ENCODE data around the gene PLXNA2.

Gene PLXNA2

DNA sequence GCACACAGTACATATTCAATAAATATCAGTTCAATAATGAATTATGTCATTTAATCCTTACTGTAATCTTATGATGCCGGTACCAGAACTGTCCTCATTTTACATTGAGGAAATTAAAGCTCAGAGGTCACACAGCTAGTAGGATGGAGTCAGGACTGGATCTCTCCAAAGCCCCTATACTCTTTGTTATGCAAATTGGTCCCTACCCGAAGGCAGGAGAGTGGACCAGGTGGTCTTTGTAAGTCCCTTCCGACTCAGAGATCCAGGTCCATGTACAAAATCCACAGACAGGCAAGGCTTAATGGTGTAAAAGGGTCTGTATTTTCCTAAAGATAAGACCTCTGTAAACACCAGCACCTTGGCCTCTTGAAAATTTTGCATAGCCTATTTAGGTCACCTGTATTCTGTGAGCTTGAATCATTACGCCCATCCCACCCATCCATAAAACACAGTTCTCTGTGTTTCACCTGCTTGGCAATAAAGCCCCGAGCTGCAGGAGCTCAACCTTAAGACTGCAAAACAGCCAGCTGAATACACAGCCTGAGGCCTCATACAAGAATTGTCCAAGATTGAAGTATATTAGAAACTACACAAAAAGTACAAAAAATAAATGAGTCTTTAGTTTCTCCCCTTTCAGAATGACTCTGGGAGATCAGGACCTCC, 41.7 kb downstream of the PLXNA2 start:
- no peak for DNase-seq

DNA sequence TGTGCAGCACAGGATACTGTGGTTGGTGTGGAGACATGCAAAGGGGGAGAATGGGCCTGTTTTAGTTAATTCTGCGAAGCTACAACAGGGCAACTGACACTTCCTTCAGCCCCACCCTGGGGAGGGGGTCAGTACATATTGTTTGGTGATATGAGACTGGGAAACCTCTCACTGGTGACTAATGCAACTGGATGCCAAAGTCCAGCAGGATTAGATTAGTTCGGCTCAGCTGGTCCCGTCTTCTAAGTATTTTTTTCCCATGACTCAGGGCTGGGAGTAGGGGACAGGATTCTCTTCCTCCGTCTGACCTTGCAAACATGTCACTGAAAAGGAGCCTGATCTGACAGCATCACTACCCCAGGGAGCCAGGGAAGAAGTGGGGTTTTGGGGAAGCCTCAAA, 43.0 kb downstream of the PLXNA2 start:
- peak; percentile 21 for DNase-seq

- no peak for DNase-seq
These were observed 44.1 kb downstream of the PLXNA2 start for GRCh38 chr1:208200116-208200515.

- no peak for DNase-seq
These were observed 45.9 kb downstream of the PLXNA2 start for GRCh38 chr1:208198236-208198635.

- DNase-seq = no peak
These were observed 49.2 kb downstream of the PLXNA2 start for GRCh38 chr1:208194944-208195343.

DNA sequence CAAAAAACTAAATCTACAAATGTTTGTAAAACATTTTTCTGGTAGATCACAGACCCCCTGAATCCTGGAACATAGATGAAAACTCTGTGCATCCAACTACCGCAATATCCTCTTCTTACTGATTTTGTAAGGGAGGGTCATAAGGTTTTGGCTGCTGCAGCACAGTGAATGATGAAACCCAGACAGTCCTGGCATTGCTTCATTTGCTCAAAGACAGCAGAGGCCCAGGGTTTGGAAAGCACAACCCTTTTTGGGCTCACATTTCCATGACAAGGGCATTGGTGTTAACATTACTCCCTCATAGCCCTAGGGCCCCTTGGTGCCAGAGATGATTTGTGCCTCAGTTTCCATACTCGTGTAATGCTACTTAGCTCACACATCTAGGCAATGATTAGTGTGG, 51.2 kb downstream of the PLXNA2 start:
- DNase-seq = no peak

DNA sequence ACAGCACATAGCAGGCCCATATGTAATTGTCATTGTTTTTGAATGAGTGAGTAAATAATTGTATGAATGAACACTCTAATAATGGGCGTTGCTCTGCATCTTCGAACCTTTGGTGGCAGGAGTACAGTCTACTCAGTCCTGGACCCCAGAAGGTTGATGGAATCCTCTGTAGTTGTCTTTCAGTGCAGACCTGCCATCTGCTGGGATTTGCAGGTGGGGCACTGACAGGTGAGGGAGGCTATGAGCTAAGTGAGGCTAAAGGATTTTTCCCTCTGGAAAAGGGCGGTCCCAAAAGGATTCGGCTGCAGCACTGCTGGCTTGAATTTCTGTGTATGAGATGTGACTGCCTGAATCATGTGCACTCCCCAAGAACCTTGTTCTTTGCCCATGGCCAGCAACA, 53.4 kb downstream of the PLXNA2 start:
- no peak for DNase-seq

DNA sequence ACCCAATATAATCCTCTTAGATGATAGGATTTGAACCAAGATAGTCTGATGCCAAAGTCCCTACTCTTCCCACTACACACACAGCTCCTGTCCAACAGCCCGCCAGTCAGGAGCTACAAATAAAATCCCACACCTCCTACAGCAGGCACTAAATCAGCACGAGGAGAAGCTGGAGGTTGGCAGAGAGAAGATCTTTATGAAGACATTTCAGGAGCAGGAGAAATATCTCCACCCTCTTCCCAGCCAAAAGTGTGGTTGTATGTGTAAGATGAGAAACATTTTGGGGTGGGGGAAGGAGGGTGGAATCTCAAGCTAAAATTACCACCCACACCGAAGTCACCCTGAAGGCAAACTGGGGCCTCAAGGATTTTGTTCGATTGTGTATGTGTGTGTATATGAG, 54.5 kb downstream of the PLXNA2 start:
- DNase-seq = no peak

- no peak for DNase-seq
These were observed 55.0 kb downstream of the PLXNA2 start for GRCh38 chr1:208189183-208189582.

- no peak for DNase-seq
These were observed 55.6 kb downstream of the PLXNA2 start for GRCh38 chr1:208188607-208189006.

- DNase-seq = no peak
These were observed 56.6 kb downstream of the PLXNA2 start for GRCh38 chr1:208187499-208188041.

DNA sequence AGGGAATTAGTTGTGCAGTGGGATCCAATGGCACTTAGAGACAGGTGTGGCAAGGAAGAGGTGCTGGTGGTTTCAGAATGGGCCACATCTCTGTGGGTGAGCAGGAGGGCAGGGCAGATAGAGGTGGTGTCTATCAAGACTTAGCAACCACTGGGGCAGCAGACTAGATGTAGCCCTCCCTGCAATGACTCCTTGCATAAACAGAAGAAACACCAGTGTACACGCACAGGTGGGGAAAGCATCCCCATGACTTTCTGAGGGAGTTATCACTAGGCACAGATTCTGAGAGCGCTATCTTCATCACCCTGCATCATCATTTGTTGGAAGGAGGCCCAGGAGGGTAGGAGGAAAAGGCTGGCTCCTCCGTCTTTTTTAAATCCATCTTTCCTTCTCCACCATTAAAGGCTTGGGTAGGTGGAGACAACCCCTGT, 58.4 kb downstream of the PLXNA2 start:
- DNase-seq = no peak

GRCh38 chr1:208184966-208185654, 59.1 kb downstream of the PLXNA2 start:
- no peak for DNase-seq

DNA sequence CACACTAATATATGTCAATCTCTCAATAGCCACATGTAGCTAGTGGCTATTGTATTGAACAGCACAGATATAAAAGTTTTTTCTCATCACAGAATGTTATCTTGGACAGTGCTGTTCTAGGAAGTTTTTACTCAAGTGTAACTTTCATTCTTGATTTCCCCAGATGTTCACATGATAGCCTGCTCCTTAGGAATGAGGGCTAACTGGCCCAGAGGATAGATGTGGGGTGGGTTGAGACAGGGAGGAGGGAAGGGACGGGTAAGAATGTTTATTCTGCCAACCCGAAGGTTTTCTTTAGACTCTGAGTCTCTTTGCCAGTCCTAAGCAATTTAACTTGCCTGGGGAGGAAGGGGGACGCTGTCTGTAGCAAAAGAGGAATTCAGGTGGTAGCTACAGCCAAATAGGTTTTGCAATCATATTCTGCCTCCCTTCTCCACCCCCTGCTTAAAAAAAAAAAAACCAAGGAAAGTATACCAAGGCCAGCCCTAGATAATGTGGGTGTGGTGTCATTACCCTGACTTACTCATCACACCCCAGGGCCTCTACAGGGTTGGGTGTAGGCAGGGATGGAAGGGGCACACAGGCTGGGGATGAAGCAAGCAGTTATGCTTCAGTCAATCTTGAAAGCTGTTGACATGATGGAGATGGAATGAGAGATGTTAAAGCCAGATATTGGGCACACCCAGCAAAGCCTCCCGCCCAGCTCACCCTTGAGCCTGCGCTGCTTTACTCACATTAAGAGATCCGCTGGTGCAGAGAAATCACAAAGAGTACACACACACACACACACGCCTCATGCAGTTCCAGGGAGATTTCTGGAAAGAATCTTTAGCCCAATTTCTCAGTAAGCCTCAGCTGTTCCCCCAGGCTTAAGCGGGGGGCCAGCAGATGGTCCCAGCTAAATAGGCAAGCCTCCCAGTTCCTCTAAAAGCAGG, 59.9 kb downstream of the PLXNA2 start:
- peak; percentile 84 for DNase-seq

DNA sequence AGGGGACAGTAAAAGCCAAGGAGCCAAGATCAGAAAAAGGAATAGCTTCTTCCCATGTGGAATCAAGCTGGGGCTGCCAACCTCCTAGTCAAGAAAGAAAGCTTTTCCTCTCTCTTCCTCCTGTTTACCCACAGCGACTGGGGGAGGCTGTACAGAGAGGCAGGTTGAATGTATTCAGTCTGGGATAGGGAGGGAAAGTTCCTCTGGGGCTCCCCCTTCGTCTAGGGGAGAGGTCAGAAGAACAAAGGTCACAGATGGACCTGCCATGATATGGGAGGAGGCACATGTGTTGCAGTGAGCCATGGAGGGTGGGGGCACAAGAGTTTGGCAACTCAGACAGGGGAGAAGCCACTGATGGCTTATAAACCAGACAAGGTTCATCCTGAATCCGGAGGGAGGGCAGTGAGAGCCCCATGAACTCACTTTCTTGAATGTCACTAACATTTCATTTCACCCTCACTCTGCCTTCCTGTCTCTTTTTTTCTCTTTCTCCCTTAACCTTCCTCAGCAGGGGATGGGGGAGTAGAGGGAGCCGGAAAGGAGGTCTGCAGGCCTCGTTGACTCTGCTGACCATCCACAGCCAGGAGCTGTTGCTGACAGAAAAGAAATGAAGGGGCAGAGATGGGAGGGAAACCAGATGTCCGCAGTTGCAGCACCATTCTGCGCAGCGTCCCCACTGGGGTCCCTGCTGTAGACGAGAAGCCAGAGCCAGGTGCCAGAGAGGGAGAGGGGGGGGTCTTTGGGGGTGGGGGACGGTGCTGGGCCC, 61.1 kb downstream of the PLXNA2 start:
- DNase-seq = no peak

GRCh38 chr1:208181364-208181763, 62.8 kb downstream of the PLXNA2 start:
- no peak for DNase-seq

DNA sequence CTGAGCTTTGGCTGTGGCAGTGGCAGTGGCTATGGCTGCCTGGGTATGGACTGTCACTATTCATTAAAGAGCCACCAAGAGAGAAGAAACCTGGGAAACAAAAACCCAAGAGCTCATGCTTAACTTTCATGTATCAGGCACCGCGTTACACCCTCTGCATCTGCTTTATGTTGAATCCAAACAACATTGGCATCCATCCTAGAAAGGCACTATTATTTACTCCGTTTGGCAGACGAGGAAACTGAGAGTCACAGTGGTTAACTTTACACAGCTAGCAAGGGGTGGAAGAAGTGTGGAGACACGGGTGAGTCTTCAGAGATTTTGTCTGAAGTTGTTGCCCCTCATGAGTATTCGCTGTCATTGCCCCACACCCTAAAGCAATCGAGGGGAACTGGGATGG, 63.8 kb downstream of the PLXNA2 start:
- DNase-seq = no peak

- no peak for DNase-seq
These were observed 64.2 kb downstream of the PLXNA2 start for GRCh38 chr1:208179961-208180409.

- DNase-seq = no peak
These were observed 64.8 kb downstream of the PLXNA2 start for GRCh38 chr1:208179263-208179816.

DNA sequence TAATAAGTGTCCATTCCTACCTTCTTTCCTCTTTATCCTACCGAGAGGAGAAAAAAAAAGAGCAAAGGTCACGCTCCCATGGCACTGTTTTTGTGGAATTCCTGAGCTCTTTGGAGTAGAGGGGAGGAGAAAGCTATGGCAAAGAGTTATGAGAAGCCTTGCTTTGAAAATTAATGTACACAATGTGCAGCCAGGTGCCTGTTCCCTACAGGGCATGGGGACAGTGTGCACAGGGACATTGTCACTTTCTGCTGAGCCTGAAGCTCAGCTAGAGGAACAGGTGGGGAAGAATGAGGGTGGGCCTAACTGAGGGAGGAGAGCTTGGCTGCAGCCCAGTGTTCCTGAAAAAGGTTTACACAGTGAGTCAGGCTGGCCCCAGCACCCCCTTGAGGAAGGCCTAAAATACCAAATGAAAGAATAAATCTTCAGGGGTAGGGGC, 66.1 kb downstream of the PLXNA2 start:
- no peak for DNase-seq

DNA sequence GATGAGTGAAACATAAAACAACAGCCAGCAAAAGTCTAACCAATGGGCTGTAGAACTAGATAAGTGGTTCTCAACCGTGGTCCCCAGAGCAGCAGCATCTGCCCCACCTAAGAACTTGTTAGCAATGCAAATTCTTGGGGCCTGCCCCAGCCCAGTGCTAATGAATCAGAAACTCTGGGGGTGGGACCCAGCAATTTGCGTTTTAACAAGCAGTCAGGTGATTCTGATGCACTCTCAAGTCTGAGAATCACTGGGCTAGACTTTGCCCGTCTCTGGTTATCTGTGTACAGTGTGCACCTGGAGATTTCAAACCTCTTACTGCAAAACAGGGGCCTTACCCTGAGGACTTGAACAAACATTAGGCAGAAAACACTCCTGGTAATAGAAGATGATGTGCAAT, 66.5 kb downstream of the PLXNA2 start:
- DNase-seq = no peak

DNA sequence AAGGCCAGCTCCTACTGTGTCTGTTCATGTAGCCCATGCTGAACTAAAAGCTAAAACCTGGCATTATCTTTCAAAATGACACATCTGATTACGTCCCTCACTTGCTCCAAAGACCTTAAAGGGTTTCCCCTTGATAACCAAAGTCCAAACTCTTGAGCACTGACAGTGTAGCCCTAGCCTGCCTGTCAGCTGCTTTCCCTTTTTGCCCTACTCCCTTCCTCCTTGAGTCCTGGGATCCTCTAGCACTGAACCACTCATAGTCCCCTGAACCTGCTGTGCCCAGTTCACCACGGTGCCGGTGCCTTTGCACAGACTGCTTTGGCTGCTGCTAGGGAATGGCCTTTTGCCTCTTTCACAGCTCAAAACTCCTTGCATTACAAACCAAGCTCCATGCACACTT, 67.5 kb downstream of the PLXNA2 start:
- DNase-seq = no peak

All from T1000 (cell line).